Testis (tissue), 2 donors: ENCODE results near the gene ME3.

Experiments used
- CTCF ChIP-seq, 3 experiments: fragments of 450-650 bp in 2 of 3; fragments of 200-600 bp in 1 of 3; sonication (generic) in 1 of 3; IDR thresholded peaks; one replicate each; pipeline ENCODE4 v1.5.1; 2016 to 2019; ENCODE audit warnings: antibody characterized with exemption in 3 of 3, mild to moderate bottlenecking in 2 of 3, moderate library complexity in 1 of 3
- POLR2A ChIP-seq: fragments of 450-650 bp; IDR thresholded peaks from one replicate; pipeline ENCODE4 v1.6.1; 2017; ENCODE audit warnings: antibody characterized with exemption, mild to moderate bottlenecking, moderate library complexity

GRCh38 chr11:86669424-86669823 lies 3.0 kb downstream of the ME3 start:
- TF ChIP-seq CTCF (IDR thresholded peaks at IDR 0.05) = no peak
- no peak for TF ChIP-seq POLR2A
